NCI-H82 (cell line): ENCODE measurements around the gene MPST.

Source experiments
- DNase-seq: peaks from one replicate; lab custom pipeline; 2025; lab: John Stamatoyannopoulos, UW

The MPST gene

DNA sequence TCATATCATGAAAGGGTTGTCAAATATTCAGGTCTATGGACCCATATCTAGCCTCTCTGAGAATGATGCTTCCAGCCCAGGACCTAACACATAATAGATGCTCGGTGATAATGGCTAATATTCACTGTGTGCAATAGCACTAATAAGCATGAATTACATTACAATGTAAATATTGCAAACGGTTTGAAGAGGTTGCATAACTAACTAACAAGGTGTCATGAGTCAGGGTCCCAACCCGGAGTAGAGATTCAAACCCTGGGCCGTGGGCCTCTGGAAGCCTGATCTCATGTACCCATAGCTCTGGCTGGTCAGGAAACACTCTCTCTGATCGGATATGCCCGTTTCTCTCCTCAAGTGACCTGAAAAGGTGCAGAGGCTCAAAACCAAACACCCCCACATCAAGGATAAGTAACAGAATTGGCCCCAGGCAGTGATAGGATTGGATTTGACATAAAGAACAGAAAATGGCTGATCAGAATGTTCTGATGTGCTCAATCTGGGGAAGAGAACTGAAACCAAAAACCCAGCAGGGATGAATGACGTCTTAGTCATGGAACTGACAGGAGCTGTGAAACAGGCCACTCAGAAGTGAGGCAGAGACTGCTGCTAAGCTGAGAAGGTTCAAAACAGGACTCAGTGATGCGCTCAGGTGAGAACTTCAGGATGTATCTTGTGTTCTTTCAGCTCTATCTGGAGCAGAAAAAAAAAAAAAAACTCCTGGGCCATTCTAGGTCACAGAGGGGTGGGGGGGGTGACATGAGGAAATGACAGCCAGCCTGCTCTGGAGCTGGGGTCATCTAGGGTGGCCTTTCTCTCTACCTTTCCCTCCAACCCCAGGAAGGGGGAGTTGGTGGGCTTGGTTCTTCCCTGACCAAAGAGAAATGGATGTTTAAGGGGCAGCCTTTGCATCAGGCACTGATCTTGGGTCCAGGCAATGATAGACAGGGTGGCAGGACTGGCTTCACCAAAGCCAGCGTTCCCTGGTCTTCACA lies 25.4 kb downstream of the MPST start:
- no peak for DNase-seq

DNA sequence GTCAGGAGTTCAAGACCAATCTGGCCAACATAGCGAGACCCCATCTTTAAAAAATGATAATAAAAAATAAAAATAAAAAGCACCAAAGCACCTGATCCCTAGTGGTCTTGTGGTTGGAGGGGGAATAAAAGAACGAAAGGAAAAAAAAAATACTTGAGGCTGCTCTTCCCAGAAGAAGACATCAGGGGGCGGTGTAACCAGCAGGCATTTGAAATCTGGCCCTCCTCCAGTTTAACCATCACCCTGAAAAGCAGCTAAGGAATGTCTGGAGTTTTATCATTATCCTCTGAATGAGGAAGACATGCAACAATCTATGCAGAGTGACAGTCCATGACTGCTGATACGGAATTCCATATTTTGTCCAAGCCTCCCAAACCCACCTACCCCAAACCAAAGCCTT lies 26.4 kb downstream of the MPST start:
- DNase-seq = peak; percentile 37

- DNase-seq = no peak
Measured at GRCh38 chr22:37046589-37046988, 27.0 kb downstream of the MPST start.

- DNase-seq = peak; percentile 95
Measured at GRCh38 chr22:37047006-37047405, 27.5 kb downstream of the MPST start.

DNA sequence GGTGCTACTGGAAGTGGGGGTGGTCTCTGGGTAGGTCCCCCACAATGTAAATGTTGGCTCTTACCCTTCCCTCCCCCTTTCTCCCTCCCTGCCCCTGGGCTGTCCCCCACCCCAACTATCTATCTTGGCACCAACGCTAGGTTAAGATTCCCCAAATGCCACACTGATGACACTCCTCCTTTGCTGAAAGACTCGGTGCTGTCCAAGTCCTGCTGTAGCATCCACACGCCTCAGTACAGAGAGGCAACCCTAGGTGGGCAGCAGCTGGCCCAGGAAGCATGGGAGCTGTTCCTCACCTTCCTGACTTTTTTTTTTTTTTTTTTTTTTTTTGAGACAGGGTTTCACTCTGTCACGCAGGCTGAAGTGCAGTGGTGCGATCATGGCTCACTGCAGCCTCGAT lies 28.6 kb downstream of the MPST start:
- DNase-seq = no peak

- no peak for DNase-seq
Measured at GRCh38 chr22:37049224-37049623, 29.7 kb downstream of the MPST start.

- DNase-seq = no peak
Measured at GRCh38 chr22:37050913-37051312, 31.4 kb downstream of the MPST start.

DNA sequence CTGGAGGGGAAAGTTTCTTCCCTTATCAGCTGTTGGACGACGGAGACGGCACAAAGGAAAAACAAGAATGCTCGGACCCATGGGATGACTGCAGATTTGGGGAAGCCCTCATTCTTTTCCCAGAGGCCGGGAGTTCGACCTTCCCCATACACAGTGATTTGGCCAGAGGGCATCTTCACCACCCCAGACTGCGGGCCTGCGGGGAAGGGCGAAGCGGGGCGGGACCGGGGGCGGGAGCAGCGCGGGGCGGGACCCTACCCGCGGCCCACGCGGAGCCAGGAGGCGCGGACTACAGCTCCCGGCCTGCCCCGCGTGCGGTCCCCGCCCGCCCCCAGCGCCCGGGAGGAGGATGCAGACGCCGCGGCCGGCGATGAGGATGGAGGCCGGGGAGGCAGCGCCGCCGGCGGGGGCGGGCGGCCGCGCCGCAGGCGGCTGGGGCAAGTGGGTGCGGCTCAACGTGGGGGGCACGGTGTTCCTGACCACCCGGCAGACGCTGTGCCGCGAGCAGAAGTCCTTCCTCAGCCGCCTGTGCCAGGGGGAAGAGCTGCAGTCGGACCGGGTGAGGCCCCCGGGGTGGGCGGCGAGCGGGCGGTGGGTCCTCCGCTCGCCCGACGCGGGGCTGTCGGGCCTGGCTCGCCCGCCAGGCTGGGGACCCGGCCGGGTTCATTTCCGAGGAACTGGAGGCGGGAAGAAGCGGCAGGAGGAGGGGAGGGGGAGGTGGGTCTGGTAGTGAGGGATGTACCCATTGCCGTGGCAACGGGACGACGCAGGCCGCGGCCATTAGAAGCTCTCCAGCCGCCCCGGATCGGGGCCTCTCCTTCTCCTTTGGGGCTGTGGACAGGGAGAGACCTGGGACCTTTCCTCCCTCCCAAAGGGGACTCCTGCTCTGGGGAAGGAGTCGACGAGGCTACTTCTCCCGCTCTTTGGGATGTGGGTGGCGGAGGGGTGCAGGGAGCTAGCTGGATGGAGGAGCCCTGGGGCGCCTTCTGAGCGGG lies 32.1 kb downstream of the MPST start, which contains the start of gene KCTD17:
KCTD17 (plus strand) TSS at position 352 of the 995 bp plus-strand sequence; CDS start at position 371, 19 bp downstream.
- peak; percentile 70 for DNase-seq

DNA sequence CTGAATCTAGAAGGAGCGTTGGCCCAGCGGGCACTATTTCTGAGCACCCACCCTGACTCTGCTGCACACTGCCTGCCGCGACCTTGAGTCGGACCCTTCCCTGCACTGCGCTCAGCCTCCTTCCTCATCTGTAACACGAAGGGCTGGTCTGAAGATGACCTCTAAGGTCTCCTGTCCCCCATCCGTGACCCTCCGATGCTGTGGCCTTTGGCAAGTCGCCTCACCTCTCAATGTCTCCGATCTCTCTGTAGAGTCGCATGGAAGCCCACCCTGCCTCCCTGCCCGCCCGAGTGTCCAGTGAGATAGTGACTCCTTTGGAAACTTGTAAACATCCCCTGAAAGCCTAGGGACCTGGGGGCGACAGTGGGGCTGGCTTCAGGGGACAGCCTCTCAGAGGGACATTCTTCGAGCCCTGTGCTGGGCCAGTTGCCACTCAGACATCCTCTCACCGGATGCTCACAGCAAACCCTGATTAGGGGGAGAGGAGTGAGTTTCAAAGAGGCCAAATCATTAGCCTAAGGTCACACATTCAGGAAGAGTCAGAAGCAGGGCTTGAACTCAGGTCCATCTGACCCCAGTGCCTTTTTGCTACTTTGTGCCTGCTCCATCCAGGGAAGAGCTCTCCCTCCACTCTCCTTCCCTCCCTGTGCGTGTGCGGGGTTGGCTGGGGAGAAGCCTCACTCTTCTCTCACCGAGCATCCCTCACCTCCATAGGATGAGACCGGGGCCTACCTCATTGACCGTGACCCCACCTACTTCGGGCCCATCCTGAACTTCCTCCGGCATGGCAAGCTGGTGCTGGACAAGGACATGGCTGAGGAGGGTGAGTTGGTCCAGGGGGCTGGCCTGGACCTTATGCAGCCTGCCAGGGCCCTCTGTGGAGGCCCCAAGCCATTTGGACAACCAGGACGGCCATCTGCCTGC lies 33.1 kb downstream of the MPST start:
- DNase-seq = no peak

DNA sequence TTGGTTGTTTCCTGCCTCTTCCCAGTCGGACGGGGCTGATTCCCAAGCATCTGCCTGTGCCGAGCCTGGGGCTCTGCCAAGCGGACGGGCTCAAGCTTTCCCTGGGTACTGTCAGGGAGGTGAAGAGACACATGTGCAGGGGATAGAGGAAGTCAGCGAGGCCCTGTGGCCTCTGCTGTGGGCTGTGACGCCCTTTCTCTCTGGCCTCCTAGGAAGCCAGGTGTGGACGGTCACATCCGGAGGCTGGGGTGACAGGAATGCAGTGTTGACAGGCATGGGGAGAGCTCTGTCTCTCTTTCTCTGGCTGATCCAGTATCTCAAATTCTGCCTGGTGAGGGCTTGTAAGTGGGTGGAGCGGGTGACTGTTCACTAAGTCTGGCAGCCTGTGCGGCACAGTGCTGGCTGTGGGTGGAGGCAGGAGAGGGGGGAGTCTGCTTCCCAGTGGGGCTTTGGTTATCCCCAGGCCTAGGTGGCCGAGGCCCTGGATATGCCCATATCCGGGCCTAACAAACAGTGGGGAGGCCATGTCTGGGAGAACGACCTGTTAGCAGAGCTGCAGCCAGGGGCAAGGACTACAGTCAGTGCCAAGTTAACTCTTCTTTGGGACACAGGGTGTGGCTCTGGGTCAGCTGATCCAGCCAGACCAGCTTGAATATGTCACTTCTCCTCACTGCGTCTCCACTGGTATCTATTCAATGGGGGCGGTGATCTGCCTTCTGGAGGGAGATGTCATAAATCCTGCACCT lies 33.9 kb downstream of the MPST start:
- DNase-seq = peak; percentile 46

- DNase-seq = peak; percentile 94
Measured at GRCh38 chr22:37054056-37054395, 34.5 kb downstream of the MPST start.

GRCh38 chr22:37054600-37055365 lies 35.2 kb downstream of the MPST start:
- peak; percentile 75 for DNase-seq

DNA sequence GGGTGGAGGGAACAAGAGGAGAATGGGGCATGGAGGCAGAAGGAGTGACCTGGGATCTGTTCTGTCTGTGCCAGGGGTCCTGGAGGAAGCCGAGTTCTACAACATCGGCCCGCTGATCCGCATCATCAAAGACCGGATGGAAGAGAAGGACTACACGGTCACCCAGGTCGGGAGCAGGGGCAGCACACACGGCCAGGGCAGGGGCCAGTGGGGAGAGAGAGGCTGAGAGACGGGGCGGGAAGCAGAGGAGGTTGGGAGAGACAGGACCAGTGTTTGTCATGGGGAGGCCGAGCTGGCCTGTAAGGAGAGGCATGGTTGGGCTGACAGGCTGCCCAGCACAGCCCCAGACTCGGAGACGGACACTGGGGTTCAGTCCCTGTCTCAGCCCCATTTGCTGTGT lies 36.7 kb downstream of the MPST start:
- no peak for DNase-seq

DNA sequence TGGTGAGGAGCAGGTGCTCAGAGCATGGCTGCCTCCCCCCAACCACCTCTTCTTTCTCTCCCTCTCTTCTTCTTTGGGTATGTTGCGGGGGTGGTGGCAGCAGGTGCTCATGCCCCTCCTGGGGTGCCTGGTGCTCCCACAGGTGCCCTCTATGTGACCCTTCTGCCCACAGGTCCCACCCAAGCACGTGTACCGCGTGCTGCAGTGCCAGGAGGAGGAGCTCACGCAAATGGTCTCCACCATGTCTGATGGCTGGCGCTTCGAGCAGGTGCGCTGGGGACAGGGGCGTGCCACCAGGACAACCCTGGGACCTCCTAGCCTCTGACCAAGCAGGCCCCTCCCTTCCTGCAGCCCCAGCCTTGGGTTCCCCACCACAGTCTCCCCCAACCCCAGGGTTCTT lies 37.7 kb downstream of the MPST start:
- DNase-seq = no peak

GRCh38 chr22:37057796-37058510 lies 38.4 kb downstream of the MPST start:
- no peak for DNase-seq

DNA sequence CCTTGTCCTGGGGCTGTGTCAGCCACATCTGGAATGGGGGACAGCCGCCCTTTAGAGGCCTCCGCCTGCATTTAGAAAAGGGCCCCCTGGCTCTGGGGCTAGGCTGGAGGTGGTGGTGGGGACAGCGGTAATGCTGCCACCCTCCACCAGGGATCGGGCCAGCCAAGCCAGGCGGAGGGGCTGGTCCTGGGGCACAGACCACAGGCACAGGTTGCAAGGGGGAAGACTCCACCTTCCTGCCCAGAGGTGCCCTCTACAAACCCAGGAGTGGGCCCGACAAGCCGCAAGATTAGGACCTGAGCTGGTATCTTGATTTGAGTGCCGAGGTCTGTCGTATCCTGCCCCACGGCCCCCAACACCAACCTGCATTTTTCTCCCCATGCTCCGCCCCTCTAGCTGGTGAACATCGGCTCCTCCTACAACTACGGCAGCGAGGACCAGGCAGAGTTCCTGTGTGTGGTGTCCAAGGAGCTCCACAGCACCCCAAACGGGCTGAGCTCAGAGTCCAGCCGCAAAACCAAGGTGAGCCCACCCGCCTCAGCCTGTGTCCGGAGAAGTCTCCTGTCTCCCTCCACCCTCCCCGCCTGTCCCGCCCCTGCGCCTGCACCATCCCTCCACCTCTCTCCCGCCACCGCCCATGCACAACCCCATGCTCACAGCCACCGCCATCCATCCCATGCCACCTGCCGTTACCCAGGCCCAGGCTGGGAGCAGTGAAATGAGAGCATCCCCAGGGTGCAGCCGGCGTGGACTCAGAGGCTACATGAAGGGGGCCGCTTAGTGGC lies 39.6 kb downstream of the MPST start:
- DNase-seq = no peak

GRCh38 chr22:37059876-37060449 lies 40.4 kb downstream of the MPST start:
- peak; percentile 80 for DNase-seq
